ENCODE results near the gene DDR2.
"Not testable (repeated sequence)": the region's sequence is repeated elsewhere in the genome, so short reads cannot be mapped to it uniquely, and the experiment has no call there.

The DDR2 gene

DNA sequence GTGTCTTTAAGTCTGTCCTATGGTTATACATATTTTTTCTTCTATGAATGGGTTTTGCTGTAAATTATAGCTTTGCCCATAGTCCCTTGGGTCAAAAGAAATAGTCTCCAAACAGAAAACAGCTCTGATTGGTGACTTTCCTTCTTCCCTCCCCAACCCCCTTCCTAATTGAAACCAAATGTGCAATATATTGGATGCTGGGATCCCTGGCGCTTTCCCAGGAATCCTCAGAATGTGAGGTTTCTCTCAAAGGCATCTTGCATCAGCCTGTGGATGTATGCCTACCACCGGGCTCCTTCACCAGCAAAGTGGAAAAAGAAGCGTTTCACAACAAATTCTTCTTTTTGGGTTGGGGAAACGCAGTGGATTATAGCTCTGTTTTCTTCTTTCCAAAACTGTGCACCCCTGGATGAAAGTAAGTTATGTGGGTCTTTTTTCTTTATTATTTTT lies at the start of gene DDR2:
Gene DDR2 (plus strand): TSS at position 248 of the 450 bp plus-strand sequence. CDS start 86,600 bp downstream, outside the sequence.
- no peak for DNase-seq (ENCODE audit: low read depth in 2 of 3, low spot score in 1 of 3)

GRCh38 chr1:162582901-162583300 lies 49.4 kb upstream of the DDR2 start:
- DNase-seq (ENCODE audit: low read depth in 2 of 3, low spot score in 1 of 3): not testable (repeated sequence)

DNA sequence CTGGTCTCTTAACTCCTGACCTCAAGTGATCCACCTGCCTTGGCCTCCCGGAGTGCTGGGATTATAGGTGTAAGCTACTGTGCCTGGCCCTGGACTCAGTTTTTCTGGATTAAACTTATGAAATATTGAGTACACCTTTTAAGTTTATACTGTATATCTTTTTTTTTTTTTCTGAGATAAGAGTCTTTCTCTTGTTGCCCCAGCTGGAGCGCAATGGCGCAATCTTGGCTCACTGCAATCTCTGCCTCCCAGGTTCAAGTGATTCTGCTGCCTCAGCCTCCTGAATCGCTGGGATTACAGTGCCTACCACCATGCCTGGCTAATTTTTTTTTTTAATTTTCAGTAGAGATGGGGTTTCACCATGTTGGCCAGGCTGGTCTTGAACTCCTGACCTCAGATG lies 47.2 kb upstream of the DDR2 start:
- not testable (repeated sequence) for DNase-seq (ENCODE audit: low read depth in 2 of 3, low spot score in 1 of 3)

GRCh38 chr1:162587347-162587746 lies 44.9 kb upstream of the DDR2 start:
- DNase-seq (ENCODE audit: low read depth in 2 of 3, low spot score in 1 of 3): no peak

- DNase-seq (ENCODE audit: low read depth in 2 of 3, low spot score in 1 of 3): no peak
Measured at GRCh38 chr1:162587761-162588260, 44.5 kb upstream of the DDR2 start.

DNA sequence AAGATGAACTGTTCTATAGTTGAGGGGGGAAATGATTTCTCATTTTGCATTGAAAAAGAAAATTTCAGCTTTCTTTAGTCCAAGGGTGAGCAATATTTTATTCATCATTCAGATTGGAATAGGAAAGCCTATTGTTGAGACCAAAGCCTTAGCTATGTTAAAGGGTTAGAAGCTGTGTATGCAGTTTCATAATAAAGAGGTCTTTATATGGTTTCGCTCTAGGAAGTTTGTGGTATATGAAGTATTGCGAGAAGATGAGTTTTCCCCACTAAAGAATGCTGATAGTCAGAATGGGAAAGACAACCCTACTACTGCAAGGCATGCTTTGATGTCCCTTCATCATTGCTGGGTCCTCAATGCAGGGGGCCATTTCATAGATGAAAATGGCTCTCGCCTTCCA lies 42.2 kb upstream of the DDR2 start:
- no peak for DNase-seq (ENCODE audit: low read depth in 2 of 3, low spot score in 1 of 3)

GRCh38 chr1:162590686-162591085 lies 41.6 kb upstream of the DDR2 start:
- no peak for DNase-seq (ENCODE audit: low read depth in 2 of 3, low spot score in 1 of 3)

GRCh38 chr1:162596514-162597170 lies 35.6 kb upstream of the DDR2 start:
- no peak for DNase-seq (ENCODE audit: low read depth in 2 of 3, low spot score in 1 of 3)

DNA sequence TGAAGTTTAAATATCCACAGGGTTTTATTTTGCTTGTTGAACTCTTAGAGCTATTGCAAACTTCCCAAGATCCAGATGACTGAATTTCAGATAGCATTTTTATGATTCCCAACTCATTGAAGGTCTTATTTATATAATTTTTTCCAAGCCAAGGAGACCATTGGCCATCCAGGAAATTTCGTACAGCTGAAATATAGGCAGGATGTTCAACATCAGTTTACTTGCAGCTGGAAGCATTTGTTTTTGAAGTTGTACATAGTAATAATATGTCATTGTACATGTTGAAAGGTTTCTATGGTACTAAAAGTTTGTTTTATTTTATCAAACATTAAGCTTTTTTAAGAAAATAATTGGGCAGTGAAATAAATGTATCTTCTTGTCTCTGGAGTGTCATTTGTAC lies 32.8 kb upstream of the DDR2 start:
- DNase-seq (ENCODE audit: low read depth in 2 of 3, low spot score in 1 of 3): no peak

DNA sequence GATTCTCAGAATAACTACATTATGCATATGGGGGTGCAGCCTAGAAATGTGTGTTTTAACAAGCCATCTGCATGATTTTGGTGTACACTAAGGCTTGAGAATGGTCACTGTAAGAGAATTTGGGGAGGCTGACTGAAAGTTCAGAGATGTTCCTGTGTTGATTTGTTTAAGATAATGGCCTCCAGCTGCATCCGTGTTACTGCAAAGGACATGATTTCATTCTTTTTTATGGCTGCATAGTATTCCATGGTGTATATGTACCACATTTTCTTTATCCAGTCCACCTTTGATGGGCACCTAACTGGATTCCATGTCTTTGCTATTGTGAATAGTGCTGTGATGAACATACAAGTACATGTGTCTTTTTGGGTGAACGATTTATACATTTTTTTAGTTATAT lies 29.1 kb upstream of the DDR2 start:
- not testable (repeated sequence) for DNase-seq (ENCODE audit: low read depth in 2 of 3, low spot score in 1 of 3)

- DNase-seq (ENCODE audit: low read depth in 2 of 3, low spot score in 1 of 3): no peak
Measured at GRCh38 chr1:162605225-162605927, 26.9 kb upstream of the DDR2 start.

DNA sequence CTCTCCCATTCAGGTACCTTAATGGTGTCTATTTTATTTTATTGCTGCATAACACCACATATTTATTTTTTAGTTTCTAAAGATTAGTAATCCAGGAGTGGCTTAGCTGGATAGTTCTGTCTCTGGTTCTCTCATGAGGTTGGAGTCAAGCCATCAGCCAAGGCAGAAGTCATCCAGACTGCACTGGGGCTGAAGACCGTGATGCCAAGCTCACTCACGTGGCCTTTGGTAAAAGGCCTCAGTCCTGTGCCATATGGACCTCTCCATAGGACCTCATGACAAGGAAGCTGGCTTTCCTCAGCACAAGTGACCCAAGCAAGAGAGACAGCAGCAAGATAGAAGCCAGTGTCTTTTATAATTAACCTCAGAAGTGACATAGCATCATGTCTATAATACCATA lies 23.0 kb upstream of the DDR2 start:
- no peak for DNase-seq (ENCODE audit: low read depth in 2 of 3, low spot score in 1 of 3)

- DNase-seq (ENCODE audit: low read depth in 2 of 3, low spot score in 1 of 3): no peak
Measured at GRCh38 chr1:162612606-162613400, 19.5 kb upstream of the DDR2 start.

DNA sequence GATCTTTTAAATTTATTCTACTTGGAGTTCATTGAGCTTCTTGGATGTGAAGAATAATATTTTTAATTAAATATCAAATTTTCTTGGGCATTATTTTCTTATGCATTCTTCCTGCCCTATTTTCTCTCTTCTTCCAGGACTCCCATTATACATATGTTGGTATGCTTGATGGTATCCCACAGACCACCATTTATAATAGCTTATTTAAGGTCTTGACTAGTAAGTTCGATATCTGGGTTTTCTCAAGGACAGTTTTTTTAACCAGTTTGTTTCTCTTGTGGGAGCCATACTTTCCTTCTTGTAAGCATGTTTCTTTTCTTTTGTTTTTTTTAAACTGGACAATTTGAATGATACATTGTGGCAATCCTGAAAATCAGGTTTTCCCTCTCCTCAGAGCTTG lies 15.4 kb upstream of the DDR2 start:
- no peak for DNase-seq (ENCODE audit: low read depth in 2 of 3, low spot score in 1 of 3)

DNA sequence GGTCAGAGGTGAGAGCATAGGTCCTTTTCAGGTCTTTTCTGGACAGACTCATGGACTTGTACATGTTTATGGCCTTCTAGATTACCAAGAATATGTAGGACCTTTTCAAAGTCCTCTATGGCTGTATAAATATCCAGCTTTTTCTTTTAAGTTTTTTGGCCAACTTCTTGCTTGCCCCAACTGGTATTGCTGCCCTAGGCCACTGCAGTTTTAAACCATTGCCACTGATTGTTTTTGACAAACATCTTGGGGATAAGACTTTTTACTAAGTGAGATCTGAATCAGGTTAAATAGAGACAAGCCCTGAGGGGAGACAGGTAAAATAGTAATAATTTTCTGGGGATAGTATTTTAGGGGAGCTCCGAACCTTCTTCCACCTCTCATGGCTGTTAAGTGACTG lies 14.8 kb upstream of the DDR2 start:
- DNase-seq (ENCODE audit: low read depth in 2 of 3, low spot score in 1 of 3): no peak

GRCh38 chr1:162619076-162619475 lies 13.2 kb upstream of the DDR2 start:
- no peak for DNase-seq (ENCODE audit: low read depth in 2 of 3, low spot score in 1 of 3)

DNA sequence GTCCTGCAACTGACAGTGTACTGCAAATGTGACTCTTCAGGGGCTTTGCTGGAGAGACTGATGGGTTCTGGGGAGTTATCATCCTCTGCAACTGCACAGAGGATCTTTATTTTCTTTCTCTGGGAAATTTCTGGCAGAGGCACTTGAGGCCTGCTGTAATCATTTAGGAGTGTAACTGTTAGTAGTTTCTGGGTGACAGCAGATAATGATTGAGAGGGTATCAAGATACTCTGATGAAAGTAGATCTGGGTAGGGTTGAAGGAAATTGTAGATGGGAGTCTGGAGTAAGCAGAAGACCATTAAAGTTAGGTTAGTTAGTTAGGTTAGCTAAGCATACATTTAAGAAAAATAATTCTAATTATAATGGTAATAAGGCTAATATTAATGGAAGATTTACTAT lies 11.0 kb upstream of the DDR2 start:
- DNase-seq (ENCODE audit: low read depth in 2 of 3, low spot score in 1 of 3): no peak

DNA sequence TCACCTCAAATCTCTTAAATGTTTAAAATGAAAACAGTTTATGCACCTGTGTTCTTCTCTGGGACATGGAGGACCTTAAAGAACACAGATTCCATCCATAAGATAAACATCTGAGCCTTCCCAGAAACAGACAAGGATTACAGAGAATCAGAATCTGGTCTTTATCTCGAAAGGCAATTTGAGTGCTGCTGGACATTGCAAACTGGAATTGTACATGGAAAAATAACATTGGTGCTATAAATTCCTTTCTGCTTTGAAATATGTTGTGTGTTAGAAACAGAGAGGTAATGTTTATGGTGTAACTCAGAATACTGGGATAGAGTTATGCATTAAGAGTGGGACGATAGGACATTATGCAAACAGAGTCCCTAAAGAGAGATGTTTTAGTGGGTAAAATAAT lies 6.6 kb upstream of the DDR2 start:
- no peak for DNase-seq (ENCODE audit: low read depth in 2 of 3, low spot score in 1 of 3)

DNA sequence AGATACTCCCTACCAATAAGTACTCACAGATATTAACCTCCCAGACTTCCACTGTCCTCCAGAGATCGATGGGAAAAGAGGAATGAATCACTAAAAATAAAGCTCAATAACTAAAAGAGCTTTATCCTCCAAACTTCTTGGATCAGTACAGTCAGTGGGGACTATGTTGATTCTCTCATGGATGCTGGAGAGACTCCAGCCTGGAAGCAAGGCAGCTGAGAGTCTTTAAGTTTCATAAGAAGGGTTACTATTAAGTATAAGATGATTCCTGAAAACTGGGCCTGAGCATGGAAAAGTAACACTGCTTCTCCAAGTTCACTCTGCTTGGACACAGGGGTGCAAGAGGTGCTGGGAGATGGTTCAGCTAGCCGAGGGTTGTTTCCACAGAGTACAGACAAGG lies 6.2 kb upstream of the DDR2 start:
- no peak for DNase-seq (ENCODE audit: low read depth in 2 of 3, low spot score in 1 of 3)

GRCh38 chr1:162626761-162627160 lies 5.5 kb upstream of the DDR2 start:
- no peak for DNase-seq (ENCODE audit: low read depth in 2 of 3, low spot score in 1 of 3)

DNA sequence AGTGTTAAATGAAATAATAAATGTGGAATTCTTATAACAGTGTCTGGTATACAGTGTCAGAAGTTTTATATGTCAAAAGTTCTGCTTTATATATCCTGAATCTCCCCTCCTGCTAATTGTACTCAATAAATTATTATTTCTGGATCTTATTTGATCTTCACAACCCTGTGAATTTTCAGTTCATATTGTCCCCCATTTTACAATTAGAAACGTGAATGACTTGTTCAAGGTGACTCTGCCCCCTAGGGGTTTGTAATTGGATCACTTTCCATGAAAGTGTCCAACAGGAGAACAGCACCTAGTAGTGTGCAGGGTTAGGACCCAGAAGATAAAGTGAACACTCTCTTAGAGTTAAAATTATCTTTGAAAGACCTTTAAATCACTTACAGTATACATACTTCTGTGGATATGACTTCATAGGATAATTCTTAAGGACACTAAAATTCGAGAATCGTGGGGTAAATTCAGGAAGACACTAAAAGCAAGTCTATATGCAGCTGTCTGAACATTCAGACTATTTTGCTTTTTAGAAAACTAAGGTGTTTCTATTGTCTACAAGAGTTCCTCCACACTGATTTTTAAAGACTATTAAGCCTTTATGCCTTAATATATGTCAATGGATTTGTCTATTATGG lies 4.5 kb upstream of the DDR2 start:
- no peak for DNase-seq (ENCODE audit: low read depth in 2 of 3, low spot score in 1 of 3)
